Renal cortical epithelial cell (primary cell): ENCODE results near the gene TMEM59. TPM values are rescaled to one million over a fixed set of nuclear protein-coding genes. Genes with fewer than 3 reads are reported as not detected.
A peak's percentile ranks its signal among the peaks of the same experiment; 100 is the strongest.
"Not testable (repeated sequence)": the region's sequence is repeated elsewhere in the genome, so short reads cannot be mapped to it uniquely, and the experiment has no call there.

Source experiments
- DNase-seq: peaks from one replicate; pipeline ENCODE4 v3.0.0-alpha.2; 2011; ENCODE audit warnings: low read depth
- total RNA-seq: library from RNA; depleted of rRNA; stranded (reverse); fragments of >200 nt; gene quantifications from 2 replicates; pipeline ENCODE4 v1.2.3, GENCODE V29; 2014

TMEM59 gene
- 227 and 426 TPM in 2 replicates for total RNA-seq

- peak; percentile 98 for DNase-seq
Observed at GRCh38 chr1:54052934-54053744, at the start of gene TMEM59, which contains the start of gene TCEANC2. Gene TMEM59 (minus strand): TSS chr1:54053204. CDS start chr1:54053188, 16 bp downstream. Gene TCEANC2 (plus strand): TSS chr1:54053608. CDS start chr1:54054423, 815 bp downstream.

GRCh38 chr1:54100500-54100899, 47.5 kb upstream of the TMEM59 start:
- no peak for DNase-seq

GRCh38 chr1:54099061-54099610, 46.1 kb upstream of the TMEM59 start:
- DNase-seq, result no peak

- no peak for DNase-seq
Observed at GRCh38 chr1:54096877-54097240, 43.9 kb upstream of the TMEM59 start.

- DNase-seq, result no peak
Observed at GRCh38 chr1:54096227-54096876, 43.3 kb upstream of the TMEM59 start.

GRCh38 chr1:54095546-54096226, 42.7 kb upstream of the TMEM59 start:
- DNase-seq, result no peak

- not testable (repeated sequence) for DNase-seq
Observed at GRCh38 chr1:54094730-54095105, 41.7 kb upstream of the TMEM59 start.

GRCh38 chr1:54094001-54094729, 41.2 kb upstream of the TMEM59 start:
- DNase-seq, result no peak

GRCh38 chr1:54091666-54092065, 38.7 kb upstream of the TMEM59 start:
- no peak for DNase-seq

- DNase-seq, result no peak
Observed at GRCh38 chr1:54088385-54088784, 35.4 kb upstream of the TMEM59 start.

- DNase-seq, result no peak
Observed at GRCh38 chr1:54086754-54087153, 33.8 kb upstream of the TMEM59 start.

- DNase-seq, result no peak
Observed at GRCh38 chr1:54084794-54085193, 31.8 kb upstream of the TMEM59 start.

- DNase-seq, result peak; percentile 78
Observed at GRCh38 chr1:54081306-54082270, 28.6 kb upstream of the TMEM59 start.

- peak; percentile 89 for DNase-seq
Observed at GRCh38 chr1:54080598-54081049, 27.6 kb upstream of the TMEM59 start.

GRCh38 chr1:54077359-54077758, 24.4 kb upstream of the TMEM59 start:
- DNase-seq, result no peak

GRCh38 chr1:54070171-54070837, 17.3 kb upstream of the TMEM59 start:
- DNase-seq, result peak; percentile 63

- DNase-seq, result no peak
Observed at GRCh38 chr1:54069791-54070170, 16.8 kb upstream of the TMEM59 start.

GRCh38 chr1:54064299-54064698, 11.3 kb upstream of the TMEM59 start:
- no peak for DNase-seq

- DNase-seq, result peak; percentile 7
Observed at GRCh38 chr1:54054438-54054749, 1.4 kb upstream of the TMEM59 start.
